ENCODE data around the gene TMEM51.

TMEM51 gene

GRCh38 chr1:15145327-15145726, 8.2 kb upstream of the TMEM51 start:
- DNase-seq (ENCODE audit: low spot score) = no peak
- TF ChIP-seq CTCF (conservative IDR thresholded peaks at IDR 0.05; ENCODE audit: low read depth) = no peak
- no peak overlapping the region for H3K27ac ChIP-seq
- CTCF ChIA-PET = no interaction called here
- POLR2A ChIA-PET (ENCODE audit: low non-redundant PET) = no interaction called here

- ChIA-PET CTCF (no interaction called here), POLR2A (ENCODE audit: low non-redundant PET) (no interaction called here)
- H3K27ac ChIP-seq = no peak overlapping the region
- DNase-seq (ENCODE audit: low spot score) = no peak
- TF ChIP-seq CTCF (conservative IDR thresholded peaks at IDR 0.05; ENCODE audit: low read depth) = no peak
Measured at GRCh38 chr1:15146142-15146680, 7.3 kb upstream of the TMEM51 start.

- ChIA-PET POLR2A (ENCODE audit: low non-redundant PET) (no interaction called here), CTCF (no interaction called here)
- no peak for DNase-seq (ENCODE audit: low spot score)
- no peak overlapping the region for H3K27ac ChIP-seq
- TF ChIP-seq CTCF (conservative IDR thresholded peaks at IDR 0.05; ENCODE audit: low read depth) = no peak
Measured at GRCh38 chr1:15146971-15147376, 6.6 kb upstream of the TMEM51 start.

GRCh38 chr1:15148004-15148403, 5.5 kb upstream of the TMEM51 start:
- DNase-seq (ENCODE audit: low spot score) = no peak
- POLR2A ChIA-PET (ENCODE audit: low non-redundant PET) = no interaction called here
- CTCF ChIA-PET = interaction anchor here (0.6 kb wide), 1 partner anchor 20 kb away, joined by 3 read pairs; no protein-coding TSS in a partner anchor

GRCh38 chr1:15148475-15148874, 5.1 kb upstream of the TMEM51 start:
- no peak for DNase-seq (ENCODE audit: low spot score)
- POLR2A ChIA-PET (ENCODE audit: low non-redundant PET) = no interaction called here
- no peak overlapping the region for H3K27ac ChIP-seq
- no peak for TF ChIP-seq CTCF (conservative IDR thresholded peaks at IDR 0.05; ENCODE audit: low read depth)
- CTCF ChIA-PET = no interaction called here

More at GRCh38 chr1:15148004-15148403, 5.5 kb upstream of the TMEM51 start:
- TF ChIP-seq CTCF (conservative IDR thresholded peaks at IDR 0.05; ENCODE audit: low read depth) = no peak
- H3K27ac ChIP-seq = no peak overlapping the region

- H3K27ac ChIP-seq = no peak overlapping the region
- DNase-seq (ENCODE audit: low spot score) = no peak
- CTCF ChIA-PET = no interaction called here
- POLR2A ChIA-PET (ENCODE audit: low non-redundant PET) = no interaction called here
- TF ChIP-seq CTCF (conservative IDR thresholded peaks at IDR 0.05; ENCODE audit: low read depth) = no peak
Measured at GRCh38 chr1:15148941-15149340, 4.6 kb upstream of the TMEM51 start.

GRCh38 chr1:15150376-15150775, 3.2 kb upstream of the TMEM51 start:
- DNase-seq (ENCODE audit: low spot score) = no peak
- H3K27ac ChIP-seq = no peak overlapping the region
- POLR2A ChIA-PET (ENCODE audit: low non-redundant PET) = no interaction called here
- no peak for TF ChIP-seq CTCF (conservative IDR thresholded peaks at IDR 0.05; ENCODE audit: low read depth)
- CTCF ChIA-PET = interaction anchor here (3.3 kb wide), 1 partner anchor 123 kb away, joined by 29 read pairs; no protein-coding TSS in a partner anchor

Data from RWPE1 (cell line).